OCI-LY3 (cell line): Measurements from ENCODE around the gene TPRN.

Experiments used
- CTCF ChIP-seq: fragments of 200-600, 300-600 bp; sonication (generic); IDR thresholded peaks from 2 replicates; pipeline ENCODE4 v1.5.1; 2014; ENCODE audit warnings: antibody characterized with exemption, low read length, low read depth
- EZH2phosphoT487 ChIP-seq: fragments of 200-600 bp; shearing (Covaris generic); IDR thresholded peaks from 2 replicates; pipeline ENCODE4 v1.6.1; 2018; ENCODE audit warnings: antibody characterized with exemption, mixed run types, low read depth

- TF ChIP-seq CTCF, result no peak
- TF ChIP-seq EZH2phosphoT487, result no peak
Measured at GRCh38 chr9:137198902-137199283, 1.6 kb downstream of the TPRN start.
